ENCODE results near the gene GPC6. TPM values are rescaled to one million over a fixed set of nuclear protein-coding genes. Genes with fewer than 3 reads are reported as not detected.

Gene GPC6
- total and polyA plus RNA-seq, 10 donors = 0.22 to 9.3 (median 4.5) TPM

DNA sequence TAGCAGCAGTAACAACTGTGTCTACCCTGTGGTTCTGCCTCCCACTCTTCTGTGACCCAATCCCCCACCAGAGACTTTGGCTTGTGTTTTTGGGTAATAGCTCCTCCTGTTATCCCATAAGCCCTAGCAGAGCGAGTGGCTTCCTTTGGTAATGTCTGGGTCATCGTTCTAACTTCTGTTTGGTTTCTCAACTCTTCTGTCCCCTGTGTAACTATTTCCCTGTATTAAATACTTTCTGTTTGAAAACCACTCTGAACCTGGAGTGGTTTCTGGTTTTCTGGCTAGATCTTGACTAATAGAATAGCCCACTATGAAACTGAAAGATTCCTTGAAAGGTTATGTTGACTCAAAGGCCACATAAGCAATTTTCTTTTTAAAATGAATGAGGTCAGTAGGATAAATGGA is 902.9 kb downstream of the GPC6 start:
- 70 to 83% (median 79%) methylated on average over 2 of the region's 2 CpGs for WGBS, 5 donors
- no peaks in the 10 kb centered on the region for H3K27me3 ChIP-seq (replicated peaks in 1 of 7)
- no peak overlapping the region for H3K27ac ChIP-seq
- DNase-seq = no peak
- no peaks in the 10 kb centered on the region for H3K36me3 ChIP-seq
- H3K4me1 ChIP-seq = no peaks in the 10 kb centered on the region
- no peak for TF ChIP-seq POLR2A (IDR thresholded peaks at IDR 0.05)
- TF ChIP-seq, protein P1, sequence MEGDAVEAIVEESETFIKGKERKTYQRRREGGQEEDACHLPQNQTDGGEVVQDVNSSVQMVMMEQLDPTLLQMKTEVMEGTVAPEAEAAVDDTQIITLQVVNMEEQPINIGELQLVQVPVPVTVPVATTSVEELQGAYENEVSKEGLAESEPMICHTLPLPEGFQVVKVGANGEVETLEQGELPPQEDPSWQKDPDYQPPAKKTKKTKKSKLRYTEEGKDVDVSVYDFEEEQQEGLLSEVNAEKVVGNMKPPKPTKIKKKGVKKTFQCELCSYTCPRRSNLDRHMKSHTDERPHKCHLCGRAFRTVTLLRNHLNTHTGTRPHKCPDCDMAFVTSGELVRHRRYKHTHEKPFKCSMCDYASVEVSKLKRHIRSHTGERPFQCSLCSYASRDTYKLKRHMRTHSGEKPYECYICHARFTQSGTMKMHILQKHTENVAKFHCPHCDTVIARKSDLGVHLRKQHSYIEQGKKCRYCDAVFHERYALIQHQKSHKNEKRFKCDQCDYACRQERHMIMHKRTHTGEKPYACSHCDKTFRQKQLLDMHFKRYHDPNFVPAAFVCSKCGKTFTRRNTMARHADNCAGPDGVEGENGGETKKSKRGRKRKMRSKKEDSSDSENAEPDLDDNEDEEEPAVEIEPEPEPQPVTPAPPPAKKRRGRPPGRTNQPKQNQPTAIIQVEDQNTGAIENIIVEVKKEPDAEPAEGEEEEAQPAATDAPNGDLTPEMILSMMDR (IDR thresholded peaks at IDR 0.05 in 8 of 11, conservative IDR thresholded peaks at IDR 0.05 in 3 of 11) = no peak
- TF ChIP-seq POLR2AphosphoS5 (IDR thresholded peaks at IDR 0.05) = no peak
- H3K9me3 ChIP-seq = no peaks in the 10 kb centered on the region
- H3K4me3 ChIP-seq = no peak overlapping the region
- intact Hi-C loops (cut with DNase I; ENCODE audit: low total_unique reads) = no loop called here

GRCh38 chr13:94138831-94139230 is 912.2 kb downstream of the GPC6 start:
- H3K27me3 ChIP-seq (replicated peaks in 1 of 7) = no peaks in the 10 kb centered on the region
- H3K9me3 ChIP-seq = no peaks in the 10 kb centered on the region
- no peaks in the 10 kb centered on the region for H3K36me3 ChIP-seq
- intact Hi-C loops (cut with DNase I; ENCODE audit: low total_unique reads) = no loop called here
- TF ChIP-seq, protein P1 (IDR thresholded peaks at IDR 0.05 in 8 of 11, conservative IDR thresholded peaks at IDR 0.05 in 3 of 11) = no peak
- TF ChIP-seq POLR2A (IDR thresholded peaks at IDR 0.05) = no peak
- TF ChIP-seq POLR2AphosphoS5 (IDR thresholded peaks at IDR 0.05) = no peak
- no peak overlapping the region for H3K4me3 ChIP-seq
- H3K27ac ChIP-seq = no peak overlapping the region
- DNase-seq = no peak
- 78 to 92% (median 86%) methylated on average over 4 of the region's 4 CpGs for whole genome bisulfite sequencing, 5 donors
- H3K4me1 ChIP-seq = no peaks in the 10 kb centered on the region

DNA sequence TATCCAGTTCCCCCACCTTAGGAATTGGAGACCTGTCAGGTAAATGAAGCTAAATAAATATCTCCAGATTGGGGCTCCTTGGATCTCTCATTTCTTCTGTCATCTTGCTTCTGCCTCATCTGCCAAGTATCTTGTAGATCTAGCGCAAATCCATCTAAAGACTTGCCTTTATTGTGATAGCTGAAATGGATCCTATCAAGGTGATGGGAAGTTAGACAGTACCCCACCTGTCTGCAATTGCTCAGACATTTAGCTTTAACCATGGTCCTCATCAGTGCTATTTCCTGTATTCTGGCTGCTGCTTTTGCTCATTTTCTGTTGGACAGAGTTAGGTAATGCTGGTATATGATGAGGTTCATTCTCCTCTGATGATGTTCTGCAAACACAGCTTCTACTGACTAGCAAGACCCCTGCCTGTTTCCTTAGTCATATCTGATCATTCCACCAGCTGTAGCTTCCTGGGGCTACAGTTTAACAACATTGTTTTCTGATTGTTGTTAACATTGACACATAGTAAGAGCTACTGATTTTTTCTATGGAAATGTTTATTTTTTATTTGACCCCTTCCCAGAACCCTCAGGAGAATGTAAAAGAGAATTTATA is 912.9 kb downstream of the GPC6 start:
- TF ChIP-seq POLR2A (IDR thresholded peaks at IDR 0.05) = no peak
- no peak for TF ChIP-seq POLR2AphosphoS5 (IDR thresholded peaks at IDR 0.05)
- TF ChIP-seq, protein P1 (IDR thresholded peaks at IDR 0.05 in 8 of 11, conservative IDR thresholded peaks at IDR 0.05 in 3 of 11) = no peak
- H3K4me1 ChIP-seq = no peaks in the 10 kb centered on the region
- DNase-seq = no peak
- 92 to 100% (median 97%) methylated on average over 1 of the region's 1 CpG for WGBS, 5 donors
- no peaks in the 10 kb centered on the region for H3K9me3 ChIP-seq
- intact Hi-C loops (cut with DNase I; ENCODE audit: low total_unique reads) = no loop called here
- H3K27me3 ChIP-seq (replicated peaks in 1 of 7) = no peaks in the 10 kb centered on the region
- H3K27ac ChIP-seq = no peak overlapping the region
- H3K4me3 ChIP-seq = no peak overlapping the region
- no peaks in the 10 kb centered on the region for H3K36me3 ChIP-seq

DNA sequence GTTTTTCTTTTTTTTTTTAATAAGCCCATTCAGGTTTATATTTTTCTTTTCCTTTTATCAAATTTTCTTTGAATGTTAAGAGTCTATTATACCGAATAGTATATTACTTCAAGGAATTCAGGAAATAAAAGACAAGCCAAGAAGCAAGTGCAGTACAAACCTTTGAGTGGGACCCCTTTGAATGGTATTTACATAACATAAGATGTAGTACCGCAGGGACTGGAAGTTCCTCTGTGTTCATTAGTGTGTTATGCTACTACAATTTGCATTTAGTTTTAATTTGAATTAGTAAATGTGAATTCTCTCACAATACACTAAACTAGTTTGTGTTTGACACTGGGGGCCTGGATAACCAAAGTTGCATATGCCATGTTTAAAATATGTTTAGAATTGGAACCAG is 913.4 kb downstream of the GPC6 start:
- intact Hi-C loops (cut with DNase I; ENCODE audit: low total_unique reads) = no loop called here
- no peak overlapping the region for H3K4me3 ChIP-seq
- TF ChIP-seq, protein P1 (IDR thresholded peaks at IDR 0.05 in 8 of 11, conservative IDR thresholded peaks at IDR 0.05 in 3 of 11) = no peak
- TF ChIP-seq POLR2A (IDR thresholded peaks at IDR 0.05) (no peak), POLR2AphosphoS5 (IDR thresholded peaks at IDR 0.05) (no peak)

More for the DNA sequence above, 913.4 kb downstream of the GPC6 start:
- no peaks in the 10 kb centered on the region for H3K27me3 ChIP-seq (replicated peaks in 1 of 7)
- WGBS, 5 donors = 80 to 88% (median 83%) methylated on average over 2 of the region's 2 CpGs
- no peaks in the 10 kb centered on the region for H3K4me1 ChIP-seq
- no peak for DNase-seq
- H3K9me3 ChIP-seq = no peaks in the 10 kb centered on the region
- H3K27ac ChIP-seq = no peak overlapping the region
- H3K36me3 ChIP-seq = no peaks in the 10 kb centered on the region
